GM18505 (cell line): ENCODE measurements around the gene C2.

Experiments used
- ATAC-seq: cut with Tn5 transposase; IDR thresholded peaks from one replicate; pipeline ENCODE4 v1.9.1; 2021; ENCODE audit not compliant: unreplicated experiment
- POLR2A ChIP-seq: IDR thresholded peaks from 4 replicates; pipeline ENCODE4 v1.6.1; 2011; ENCODE audit warnings: borderline replicate concordance; ENCODE audit not compliant: insufficient read depth, insufficient read length; ENCODE audit errors: extremely low read depth

The C2 gene

GRCh38 chr6:31888276-31889258 is 39.0 kb upstream of the C2 start:
- ATAC-seq = no peak
- TF ChIP-seq POLR2A = no peak

- TF ChIP-seq POLR2A = no peak
- no peak for ATAC-seq
Measured at GRCh38 chr6:31889331-31889972, 38.1 kb upstream of the C2 start.

GRCh38 chr6:31892821-31893220 is 34.7 kb upstream of the C2 start:
- no peak for TF ChIP-seq POLR2A
- no peak for ATAC-seq

GRCh38 chr6:31896493-31896855 is 31.0 kb upstream of the C2 start:
- ATAC-seq = no peak
- TF ChIP-seq POLR2A = no peak

GRCh38 chr6:31896856-31897611 is 30.5 kb upstream of the C2 start:
- no peak for ATAC-seq
- no peak for TF ChIP-seq POLR2A

GRCh38 chr6:31897612-31898382 is 29.7 kb upstream of the C2 start, which contains the start of gene EHMT2:
Gene EHMT2, minus strand, starts transcription at chr6:31897698. Its CDS starts 21 bp downstream, at chr6:31897677.
- TF ChIP-seq POLR2A = no peak
- ATAC-seq = no peak

GRCh38 chr6:31898383-31899011 is 29.0 kb upstream of the C2 start:
- no peak for TF ChIP-seq POLR2A
- no peak for ATAC-seq

- no peak for TF ChIP-seq POLR2A
- ATAC-seq = no peak
Measured at GRCh38 chr6:31899215-31899614, 28.3 kb upstream of the C2 start.

- no peak for ATAC-seq
- no peak for TF ChIP-seq POLR2A
Measured at GRCh38 chr6:31899882-31900722, 27.4 kb upstream of the C2 start.

- ATAC-seq = no peak
- TF ChIP-seq POLR2A = no peak
Measured at GRCh38 chr6:31900917-31901414, 26.6 kb upstream of the C2 start.

GRCh38 chr6:31901415-31901952 is 26.0 kb upstream of the C2 start:
- no peak for TF ChIP-seq POLR2A
- no peak for ATAC-seq
